Measurements from ENCODE around the gene TLE3. TPM values are rescaled to one million over a fixed set of nuclear protein-coding genes. Genes with fewer than 3 reads are reported as not detected.

Gene TLE3
- total and polyA plus RNA-seq, 8 donors, result 12.5 to 37.2 (median 18.9) TPM

- 33 to 35% methylated on average over 7 of the region's 7 CpGs for WGBS, 2 donors
- Histone ChIP-seq H3K9me3 (no peaks in the 10 kb centered on the region), H3K27me3 (no peaks in the 10 kb centered on the region), H3K4me3 (no peak overlapping the region), H3K4me1 (peaks cover 13 to 27% (median 13%) of the 10 kb centered on the region in 3 donors), H3K27ac (no peak overlapping the region), H3K36me3 (no peaks in the 10 kb centered on the region)
- FAIRE-seq (no peak), DNase-seq (no peak), ATAC-seq (no peak)
- TF ChIP-seq CTCF (IDR thresholded peaks at IDR 0.05), result no peak
- intact Hi-C loops (cut with DNase I), result no loop called here
These were observed 6.3 kb upstream of the TLE3 start for GRCh38 chr15:70103880-70104626.

GRCh38 chr15:70102827-70103226, 5.1 kb upstream of the TLE3 start:
- WGBS, 2 donors, result 74 to 75% methylated on average over 3 of the region's 3 CpGs
- H3K36me3 ChIP-seq, result no peaks in the 10 kb centered on the region
- no peaks in the 10 kb centered on the region for H3K9me3 ChIP-seq
- peaks cover 13 to 33% (median 13%) of the 10 kb centered on the region in 3 donors for H3K4me1 ChIP-seq
- TF ChIP-seq CTCF (IDR thresholded peaks at IDR 0.05), result no peak
- ATAC-seq, result no peak
- no peak overlapping the region for H3K27ac ChIP-seq
- no peak overlapping the region for H3K4me3 ChIP-seq
- no peaks in the 10 kb centered on the region for H3K27me3 ChIP-seq
- intact Hi-C loops (cut with DNase I), result no loop called here
- no peak for FAIRE-seq
- DNase-seq, result peak in 1 of 6 donors; percentile 24

- H3K27ac ChIP-seq, result peak overlapping the region in 3 of 4 donors; percentile 22 to 66 (median 59)
- no peaks in the 10 kb centered on the region for H3K27me3 ChIP-seq
- H3K4me1 ChIP-seq, result peaks cover 13 to 33% (median 13%) of the 10 kb centered on the region in 3 donors
- no peak for TF ChIP-seq CTCF (IDR thresholded peaks at IDR 0.05)
- WGBS, 2 donors, result 2% methylated on average over 12 of the region's 12 CpGs
- H3K4me3 ChIP-seq, result no peak overlapping the region
- no peaks in the 10 kb centered on the region for H3K36me3 ChIP-seq
- ATAC-seq, result peak; percentile 10 to 28 (median 15)
- peak in 4 of 6 donors; percentile 74 to 86 (median 80) for DNase-seq
- intact Hi-C loops (cut with DNase I), result no loop called here
- H3K9me3 ChIP-seq, result no peaks in the 10 kb centered on the region
- FAIRE-seq, result peak; percentile 60
These were observed 3.9 kb upstream of the TLE3 start for GRCh38 chr15:70101459-70102113.

- no peak for FAIRE-seq
- H3K27me3 ChIP-seq, result no peaks in the 10 kb centered on the region
- intact Hi-C loops (cut with DNase I), result no loop called here
- peak; percentile 41 to 85 (median 68) for DNase-seq
- peak overlapping the region; percentile 22 to 66 (median 41) for H3K27ac ChIP-seq
- H3K4me3 ChIP-seq, result peak overlapping the region in 2 of 4 donors; percentile 14 to 31
- 1 to 2% methylated on average over 45 to 54 of the region's 54 CpGs for WGBS, 2 donors
- no peaks in the 10 kb centered on the region for H3K36me3 ChIP-seq
- no peaks in the 10 kb centered on the region for H3K9me3 ChIP-seq
- peak in 3 of 4 donors; percentile 1 to 7 (median 5) for ATAC-seq
- peaks cover 13 to 33% (median 13%) of the 10 kb centered on the region in 3 donors for H3K4me1 ChIP-seq
- peak in 2 of 4 donors; percentile 9 to 10 for TF ChIP-seq CTCF (IDR thresholded peaks at IDR 0.05)
These were observed 3.0 kb upstream of the TLE3 start for GRCh38 chr15:70100474-70101341.
